Spleen (tissue), 13 donors: ENCODE measurements around the gene ZMYM4. TPM values are rescaled to one million over a fixed set of nuclear protein-coding genes. Genes with fewer than 3 reads are reported as not detected.
A peak's percentile ranks its signal among the peaks of the same experiment; 100 is the strongest.

ENCODE experiments used
- DNase-seq: peaks from one replicate; pipeline ENCODE4 v3.0.0-alpha.2; 2020
- H3K27ac ChIP-seq, 8 donors: fragments of 200-600 bp; sonication (generic) in 7 of 8; 1 replicate in 4 of 8; 2 replicates in 4 of 8; pipeline versions ENCODE4 v1.5.0 to v1.8.0; 2016 to 2021; ENCODE audit warnings: inconsistent platforms in 4 of 8, mild to moderate bottlenecking in 4 of 8, moderate library complexity in 1 of 8
- H3K27me3 ChIP-seq, 7 donors: fragments of 200-600 bp; sonication (generic) in 6 of 7; replicated peaks in 1 of 7; 1 replicate in 4 of 7; 2 replicates in 3 of 7; pipeline versions ENCODE4 v1.5.0 to v1.8.0; 2016 to 2021; ENCODE audit warnings: inconsistent platforms in 3 of 7, mild to moderate bottlenecking in 1 of 7
- H3K36me3 ChIP-seq, 6 donors: fragments of 200-600 bp; sonication (generic) in 5 of 6; 1 replicate in 4 of 6; 2 replicates in 2 of 6; pipeline versions ENCODE4 v1.5.0 to v1.8.0; 2016 to 2021; ENCODE audit warnings: inconsistent platforms in 2 of 6
- H3K4me1 ChIP-seq, 6 donors: fragments of 200-600 bp; sonication (generic) in 5 of 6; 1 replicate in 3 of 6; 2 replicates in 3 of 6; pipeline versions ENCODE4 v1.5.0 to v1.8.0; 2016 to 2021; ENCODE audit warnings: inconsistent platforms in 3 of 6
- H3K4me3 ChIP-seq, 8 donors: fragments of 200-600 bp; sonication (generic) in 7 of 8; 1 replicate in 4 of 8; 2 replicates in 4 of 8; pipeline versions ENCODE4 v1.5.0 to v1.8.0; 2016 to 2021; ENCODE audit warnings: inconsistent platforms in 4 of 8, mild to moderate bottlenecking in 4 of 8, moderate library complexity in 2 of 8
- H3K9me3 ChIP-seq, 8 donors: fragments of 200-600 bp; sonication (generic) in 7 of 8; 1 replicate in 4 of 8; 2 replicates in 4 of 8; pipeline versions ENCODE4 v1.5.0 to v1.8.0; 2016 to 2021; ENCODE audit warnings: inconsistent platforms in 4 of 8
- POLR2A ChIP-seq, 3 donors: fragments of 450-650 bp; IDR thresholded peaks; one replicate each; pipeline ENCODE4 v1.5.1; 2017; ENCODE audit warnings: antibody characterized with exemption in 3 of 3, mild to moderate bottlenecking in 1 of 3
- POLR2AphosphoS5 ChIP-seq, 3 donors: sonication (generic); formaldehyde crosslinking; IDR thresholded peaks; one replicate each; pipeline ENCODE4 v1.5.1; 2017; ENCODE audit warnings: antibody characterized with exemption in 3 of 3
- WGBS, 5 donors: extraction: QIAGEN DNeasy Blood & Tissue Kit in 3 of 5; methylation state at CpG; one replicate each; pipeline versions ENCODE4 v1.1.5 to v1.1.7; 2013 to 2018; 5-methylcytosine and 5-hydroxymethylcytosine counted together
- intact Hi-C: fragments of 100-400 bp; cut with DNase I; formaldehyde crosslinking; loops from one replicate; pipeline ENCODE4 v1.15.0; 2023; ENCODE audit warnings: low total_unique reads
- long read RNA-seq, 2 donors: transcript quantifications; one replicate each; lab custom pipeline, GENCODE V29; 2026
- polyA plus RNA-seq, 3 donors: library from polyadenylated mRNA; stranded (reverse); fragments of 200-250 nt; gene quantifications; one replicate each; pipeline ENCODE4 v1.2.1, GENCODE V29; 2013
- total RNA-seq, 7 donors: library from RNA; depleted of rRNA in 3 of 7; stranded (reverse); fragments of >200 nt in 3 of 7; fragmentation: NEBNext Ultra II Directional in 4 of 7; extraction: Animal tissue kit (Norgen Biotek cat#: 25700) in 4 of 7; gene quantifications; one replicate each; pipeline versions ENCODE4 v1.1.0 to v1.2.1, GENCODE V29; 2016 to 2021
- TF ChIP-seq, protein P1 (sequence below), 11 experiments: fragments of 200-600 bp in 7 of 11; fragments of 450-650 bp in 4 of 11; sonication (generic) in 4 of 11; IDR thresholded peaks in 8 of 11; conservative IDR thresholded peaks in 3 of 11; 1 replicate in 7 of 11; 2 replicates in 4 of 11; pipeline versions ENCODE4 v1.4.0 to v1.8.0; 2016 to 2021; ENCODE audit warnings: antibody characterized with exemption in 11 of 11, inconsistent platforms in 4 of 11, mild to moderate bottlenecking in 1 of 11
- donor health status: healthy with polysubstance abuse.
- donor health status: DM: no; HTN: no; CAD: no; lungs with moderate emphysema.
- donor health status: DM: no; HTN: no; CAD: no.
- donor health status: Bipolar disorder and iron deficiency.
- donor health status: healthy.
- donor health status: DM: no; HTN: no; CAD: no.
- donor health status: DM: yes; HTN: yes; CAD: no.

ZMYM4 gene
- 10 to 100 TPM; 31.2 to 70.2 (median 49.7) TPM for total RNA-seq
- 10 to 100 TPM in 2 of 3 donors, 1 to 10 TPM in 1; 9.0 to 10.8 (median 10.7) TPM for polyA plus RNA-seq
- long read RNA-seq, donor 1, partial matches to known transcripts = 14 of 15 reads
- long read RNA-seq, donor 1, other reads (novel, unspliced or antisense) = 0 of 15 reads
- long read RNA-seq, donor 2 = 0 reads

- H3K36me3 ChIP-seq = no peaks in the 10 kb centered on the region
- H3K9me3 ChIP-seq = no peaks in the 10 kb centered on the region
- intact Hi-C loops = no loop called here
- 2 to 3% (median 2%) methylated on average over 29 to 65 of the region's 65 CpGs for WGBS, 5 donors
- H3K4me1 ChIP-seq = peaks cover 4 to 61% (median 29%) of the 10 kb centered on the region in 6 donors
- peak within 1 kb of the TSS; percentile 70 to 96 (median 93) for H3K27ac ChIP-seq
- peak within 1 kb of the TSS; percentile 68 to 95 (median 86) for H3K4me3 ChIP-seq
- DNase-seq = peak; percentile 95
- no peaks in the 10 kb centered on the region for H3K27me3 ChIP-seq
- no peak for TF ChIP-seq POLR2A (IDR thresholded peaks at IDR 0.05)
- TF ChIP-seq POLR2AphosphoS5 (IDR thresholded peaks at IDR 0.05) = peak; percentile 74 to 81 (median 75)
- TF ChIP-seq, protein P1, sequence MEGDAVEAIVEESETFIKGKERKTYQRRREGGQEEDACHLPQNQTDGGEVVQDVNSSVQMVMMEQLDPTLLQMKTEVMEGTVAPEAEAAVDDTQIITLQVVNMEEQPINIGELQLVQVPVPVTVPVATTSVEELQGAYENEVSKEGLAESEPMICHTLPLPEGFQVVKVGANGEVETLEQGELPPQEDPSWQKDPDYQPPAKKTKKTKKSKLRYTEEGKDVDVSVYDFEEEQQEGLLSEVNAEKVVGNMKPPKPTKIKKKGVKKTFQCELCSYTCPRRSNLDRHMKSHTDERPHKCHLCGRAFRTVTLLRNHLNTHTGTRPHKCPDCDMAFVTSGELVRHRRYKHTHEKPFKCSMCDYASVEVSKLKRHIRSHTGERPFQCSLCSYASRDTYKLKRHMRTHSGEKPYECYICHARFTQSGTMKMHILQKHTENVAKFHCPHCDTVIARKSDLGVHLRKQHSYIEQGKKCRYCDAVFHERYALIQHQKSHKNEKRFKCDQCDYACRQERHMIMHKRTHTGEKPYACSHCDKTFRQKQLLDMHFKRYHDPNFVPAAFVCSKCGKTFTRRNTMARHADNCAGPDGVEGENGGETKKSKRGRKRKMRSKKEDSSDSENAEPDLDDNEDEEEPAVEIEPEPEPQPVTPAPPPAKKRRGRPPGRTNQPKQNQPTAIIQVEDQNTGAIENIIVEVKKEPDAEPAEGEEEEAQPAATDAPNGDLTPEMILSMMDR (IDR thresholded peaks at IDR 0.05 in 8 of 11, conservative IDR thresholded peaks at IDR 0.05 in 3 of 11) = peak in 6 of 11 experiments; percentile 20 to 42 (median 30)
These were observed at the start of gene ZMYM4 for GRCh38 chr1:35268282-35269200. Gene ZMYM4 (plus strand): TSS chr1:35268709. CDS start chr1:35269047, 338 bp downstream.

- 35 to 51% (median 40%) methylated on average over 2 of the region's 2 CpGs for WGBS, 5 donors
- Histone ChIP-seq H3K4me3 (no peak overlapping the region), H3K9me3 (no peaks in the 10 kb centered on the region), H3K36me3 (no peaks in the 10 kb centered on the region), H3K4me1 (no peaks in the 10 kb centered on the region), H3K27ac (no peak overlapping the region), H3K27me3 (no peaks in the 10 kb centered on the region)
- intact Hi-C loops = no loop called here
- TF ChIP-seq, protein P1 (IDR thresholded peaks at IDR 0.05 in 8 of 11, conservative IDR thresholded peaks at IDR 0.05 in 3 of 11) = peak in 7 of 11 experiments; percentile 14 to 47 (median 33)
- TF ChIP-seq POLR2AphosphoS5 (IDR thresholded peaks at IDR 0.05) = no peak
- DNase-seq = no peak
These were observed 47.5 kb upstream of the ZMYM4 start for GRCh38 chr1:35220976-35221375.

- intact Hi-C loops = no loop called here
- H3K9me3 ChIP-seq = no peaks in the 10 kb centered on the region
- no peaks in the 10 kb centered on the region for H3K36me3 ChIP-seq
- H3K27me3 ChIP-seq = no peaks in the 10 kb centered on the region
- TF ChIP-seq, protein P1 (IDR thresholded peaks at IDR 0.05 in 8 of 11, conservative IDR thresholded peaks at IDR 0.05 in 3 of 11) = no peak
- TF ChIP-seq POLR2AphosphoS5 (IDR thresholded peaks at IDR 0.05) = no peak
- TF ChIP-seq POLR2A (IDR thresholded peaks at IDR 0.05) = no peak
- no peak overlapping the region for H3K4me3 ChIP-seq
- no peaks in the 10 kb centered on the region for H3K4me1 ChIP-seq
- 66 to 78% (median 72%) methylated on average over 6 of the region's 6 CpGs for WGBS, 5 donors
- no peak for DNase-seq
- H3K27ac ChIP-seq = peak overlapping the region in 2 of 8 donors; percentile 1 to 26
These were observed 46.0 kb upstream of the ZMYM4 start for GRCh38 chr1:35222322-35223083.
